NCI-H774 (cell line): ENCODE results near the gene EIF4G2.
"Not testable (repeated sequence)": the region's sequence is repeated elsewhere in the genome, so short reads cannot be mapped to it uniquely, and the experiment has no call there.

Experiments
- DNase-seq: peaks from one replicate; lab custom pipeline; 2025; lab: John Stamatoyannopoulos, UW

Gene EIF4G2

GRCh38 chr11:10808553-10809372 is at the start of gene EIF4G2:
EIF4G2 (minus strand) TSS chr11:10808926.
- DNase-seq = peak; percentile 98

GRCh38 chr11:10857709-10858438 is 49.1 kb upstream of the EIF4G2 start, which contains the start of gene ZBED5:
ZBED5 (minus strand) TSS chr11:10858053; CDS start chr11:10854945, 3,108 bp downstream.
- peak; percentile 98 for DNase-seq

- DNase-seq = no peak
Observed at GRCh38 chr11:10857459-10857708, 48.7 kb upstream of the EIF4G2 start.

- DNase-seq = peak; percentile 30
Observed at GRCh38 chr11:10856689-10857458, 48.1 kb upstream of the EIF4G2 start.

- DNase-seq = no peak
Observed at GRCh38 chr11:10855295-10855694, 46.6 kb upstream of the EIF4G2 start.

- DNase-seq = no peak
Observed at GRCh38 chr11:10847960-10848860, 39.5 kb upstream of the EIF4G2 start.

GRCh38 chr11:10846660-10847059 is 37.9 kb upstream of the EIF4G2 start:
- DNase-seq = no peak

GRCh38 chr11:10845589-10845988 is 36.9 kb upstream of the EIF4G2 start:
- DNase-seq = no peak

- no peak for DNase-seq
Observed at GRCh38 chr11:10844796-10845195, 36.1 kb upstream of the EIF4G2 start.

GRCh38 chr11:10844356-10844755 is 35.6 kb upstream of the EIF4G2 start:
- no peak for DNase-seq

GRCh38 chr11:10838881-10839280 is 30.2 kb upstream of the EIF4G2 start:
- DNase-seq = no peak

- no peak for DNase-seq
Observed at GRCh38 chr11:10838083-10838482, 29.4 kb upstream of the EIF4G2 start.

GRCh38 chr11:10836884-10837283 is 28.2 kb upstream of the EIF4G2 start:
- not testable (repeated sequence) for DNase-seq

GRCh38 chr11:10829139-10829538 is 20.4 kb upstream of the EIF4G2 start:
- no peak for DNase-seq

- no peak for DNase-seq
Observed at GRCh38 chr11:10828402-10828801, 19.7 kb upstream of the EIF4G2 start.

GRCh38 chr11:10824888-10825287 is 16.2 kb upstream of the EIF4G2 start:
- no peak for DNase-seq

- DNase-seq = no peak
Observed at GRCh38 chr11:10823152-10823579, 14.4 kb upstream of the EIF4G2 start.

- not testable (repeated sequence) for DNase-seq
Observed at GRCh38 chr11:10822491-10822890, 13.8 kb upstream of the EIF4G2 start.

- no peak for DNase-seq
Observed at GRCh38 chr11:10818594-10818993, 9.9 kb upstream of the EIF4G2 start.

- no peak for DNase-seq
Observed at GRCh38 chr11:10813945-10814344, 5.2 kb upstream of the EIF4G2 start.

GRCh38 chr11:10809373-10810160 is 841 bp upstream of the EIF4G2 start:
- no peak for DNase-seq
